HCT116 (cell line): ENCODE results near the gene ARHGAP40. TPM values are rescaled to one million over a fixed set of nuclear protein-coding genes. Genes with fewer than 3 reads are reported as not detected.

Source experiments
- ATAC-seq: fragments of 200-7000 bp; cut with Tn5 transposase; 2 replicates; pipeline ENCODE4 v1.9.1; 2020; ENCODE audit warnings: mild to moderate bottlenecking, moderate library complexity
- BruUV-seq: library from RNA; stranded (reverse); fragments of 400-500 nt; replicated peaks from 2 replicates; lab custom pipeline; 2021; lab: Mats Ljungman, UMichigan
- CTCF ChIA-PET: fragments of 300-600 bp; sonication (Branson Sonifier 250); formaldehyde crosslinking; loops from one replicate; lab custom pipeline; 2021; ENCODE audit warnings: antibody characterized with exemption; lab: Charles Lee
- POLR2A ChIA-PET: fragments of 300-600, 350-600 bp; sonication (Branson Sonifier 250); formaldehyde crosslinking; loops from one replicate; lab custom pipeline; 2021; ENCODE audit warnings: antibody characterized with exemption; lab: Charles Lee
- RAD21 ChIA-PET, 2 experiments: fragments of 300-600 bp; sonication (Branson Sonifier 250); formaldehyde crosslinking; loops; one replicate each; lab custom pipeline; 2023; ENCODE audit warnings: low total read pairs in 2 of 2; ENCODE audit not compliant: uncharacterized antibody in 2 of 2, unreplicated experiment in 2 of 2, low non-redundant PET in 1 of 2; lab: Charles Lee
- DNase-seq: peaks from one replicate; pipeline ENCODE4 v3.0.0-alpha.2; 2010; ENCODE audit warnings: low read depth, low spot score
- H2AFZ ChIP-seq: fragments of 200-600 bp; shearing (Covaris generic), sonication (generic); 2 replicates; pipeline ENCODE4 v1.6.1; 2017; ENCODE audit warnings: low read depth, mixed run types, mixed read lengths, antibody characterized with exemption, low read length; ENCODE audit not compliant: poor library complexity, severe bottlenecking
- H3K27ac ChIP-seq: 2 replicates; pipeline ENCODE4 v1.5.1; 2012; ENCODE audit warnings: low read depth, low read length
- H3K27me3 ChIP-seq: fragments of 200-600 bp; sonication (generic); 2 replicates; pipeline ENCODE4 v1.6.1; 2016; ENCODE audit warnings: mixed run types, low read length, mixed read lengths; ENCODE audit not compliant: insufficient read depth
- H3K36me3 ChIP-seq, 2 experiments: fragments of 200-500 bp in 1 of 2; fragments of 200-600 bp in 1 of 2; sonication (Bioruptor generic) in 1 of 2; sonication (generic) in 1 of 2; 2 replicates each; pipeline versions ENCODE4 v1.5.1 to v1.6.1; 2014 to 2016; ENCODE audit warnings: low read length in 2 of 2, inconsistent platforms in 1 of 2, mixed read lengths in 1 of 2, mixed run types in 1 of 2; ENCODE audit not compliant: insufficient read depth in 2 of 2, control insufficient read depth in 1 of 2
- H3K4me1 ChIP-seq, 2 experiments: fragments of 200-600 bp in 1 of 2; sonication (generic) in 1 of 2; 2 replicates each; pipeline versions ENCODE4 v1.5.1 to v1.6.1; 2012 to 2017; ENCODE audit warnings: low read length in 2 of 2, inconsistent platforms in 1 of 2, mild to moderate bottlenecking in 1 of 2, mixed read lengths in 1 of 2, mixed run types in 1 of 2, moderate library complexity in 1 of 2; ENCODE audit not compliant: insufficient read depth in 2 of 2, control insufficient read depth in 1 of 2
- H3K4me2 ChIP-seq: fragments of 200-600 bp; sonication (generic); 2 replicates; pipeline ENCODE4 v1.6.1; 2017; ENCODE audit warnings: mixed run types, low read length, mixed read lengths
- H3K4me3 ChIP-seq, 2 experiments: fragments of 200-600 bp in 1 of 2; sonication (generic) in 1 of 2; replicated peaks in 1 of 2; 2 replicates each; pipeline ENCODE4 v1.5.1; 2011 to 2016; ENCODE audit warnings: low read length in 2 of 2, control low read depth in 1 of 2, low read depth in 1 of 2, mild to moderate bottlenecking in 1 of 2, mixed read lengths in 1 of 2, mixed run types in 1 of 2
- H3K79me2 ChIP-seq: fragments of 200-600 bp; sonication (generic); 2 replicates; pipeline ENCODE4 v1.6.1; 2017; ENCODE audit warnings: mild to moderate bottlenecking, mixed run types, low read length, moderate library complexity, mixed read lengths; ENCODE audit not compliant: insufficient read depth
- H3K9ac ChIP-seq: fragments of 200-600 bp; sonication (generic); 2 replicates; pipeline ENCODE4 v1.6.1; 2016; ENCODE audit warnings: low read length, mixed read lengths
- H3K9me2 ChIP-seq: fragments of 200-600 bp; sonication (generic), shearing (Covaris generic); 2 replicates; pipeline ENCODE4 v1.6.1; 2017; ENCODE audit warnings: mixed run types, mild to moderate bottlenecking, moderate library complexity; ENCODE audit not compliant: insufficient read depth
- H3K9me3 ChIP-seq, 2 experiments: fragments of 200-500 bp in 1 of 2; fragments of 200-600 bp in 1 of 2; sonication (Bioruptor generic) in 1 of 2; sonication (generic) in 1 of 2; 2 replicates each; pipeline ENCODE4 v1.6.1; 2014 to 2017; ENCODE audit warnings: low read length in 2 of 2, mixed read lengths in 2 of 2, inconsistent platforms in 1 of 2, low read depth in 1 of 2, mild to moderate bottlenecking in 1 of 2, mixed run types in 1 of 2, moderate library complexity in 1 of 2; ENCODE audit not compliant: control insufficient read depth in 1 of 2, insufficient read depth in 1 of 2
- H4K20me1 ChIP-seq: fragments of 200-600 bp; sonication (generic), shearing (Covaris generic); 2 replicates; pipeline ENCODE4 v1.6.1; 2017; ENCODE audit warnings: mixed run types, mild to moderate bottlenecking, moderate library complexity; ENCODE audit not compliant: insufficient read depth
- CEBPB ChIP-seq: IDR thresholded peaks from 2 replicates; pipeline ENCODE4 v1.6.1; 2012; ENCODE audit warnings: low read depth
- EGR1 ChIP-seq: IDR thresholded peaks from 2 replicates; pipeline ENCODE4 v1.6.1; 2012; ENCODE audit warnings: low read depth
- EZH2phosphoT487 ChIP-seq: fragments of 200-600 bp; IDR thresholded peaks from 2 replicates; pipeline ENCODE4 v1.6.1; 2018; ENCODE audit warnings: antibody characterized with exemption, borderline replicate concordance
- RAD21 ChIP-seq: IDR thresholded peaks from 2 replicates; pipeline ENCODE4 v1.6.1; 2012; ENCODE audit warnings: low read depth, mild to moderate bottlenecking
- SRF ChIP-seq: IDR thresholded peaks from 2 replicates; pipeline ENCODE4 v1.6.1; 2012; ENCODE audit warnings: low read depth
- YY1 ChIP-seq: IDR thresholded peaks from 2 replicates; pipeline ENCODE4 v1.6.1; 2011; ENCODE audit warnings: low read length, low read depth, moderate library complexity, mild to moderate bottlenecking; ENCODE audit not compliant: insufficient replicate concordance; ENCODE audit errors: extremely low read depth
- intact Hi-C: fragments of 100-400 bp; cut with micrococcal nuclease; formaldehyde crosslinking; loops from 2 replicates; pipeline ENCODE4 v1.10.0; 2022
- total RNA-seq: library from RNA; stranded (reverse); gene quantifications from one replicate; pipeline ENCODE4 v1.2.1, GENCODE V29; 2021; ENCODE audit not compliant: unreplicated experiment
- TF ChIP-seq, protein P1 (sequence below): IDR thresholded peaks from 2 replicates; pipeline ENCODE4 v1.6.1; 2012
- TF ChIP-seq, protein P2 (sequence below): IDR thresholded peaks from 2 replicates; pipeline ENCODE4 v1.6.1; 2012; ENCODE audit warnings: low read depth

ARHGAP40 gene
- total RNA-seq, 1 experiment from 2014 or later, result 3.4 TPM

DNA sequence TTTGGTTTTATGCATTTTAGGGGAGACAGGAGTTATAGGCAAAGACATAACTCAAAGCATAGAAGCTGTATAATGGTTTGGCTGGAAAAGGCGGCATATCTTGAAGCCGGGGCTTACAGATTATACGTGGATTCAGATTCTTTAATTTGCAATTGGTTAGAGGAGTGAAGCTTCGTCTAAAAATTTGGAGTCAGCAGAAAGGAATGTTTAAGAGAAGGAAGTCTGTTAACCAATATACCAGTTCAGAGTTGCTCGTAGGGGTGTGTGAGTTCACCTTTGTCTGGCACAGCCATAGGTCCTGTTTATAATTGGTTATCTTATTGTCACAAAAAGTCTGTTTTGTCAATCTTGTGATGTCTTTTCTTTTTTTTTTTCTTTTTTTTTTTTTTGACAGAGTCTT, 8.9 kb downstream of the ARHGAP40 start:
- no peaks in the 10 kb centered on the region for H3K9me3 ChIP-seq
- no peaks in the 10 kb centered on the region for H3K4me1 ChIP-seq
- H3K9me2 ChIP-seq, result no peaks in the 10 kb centered on the region
- no peak overlapping the region for H2AFZ ChIP-seq
- no peak overlapping the region for H3K4me3 ChIP-seq
- H3K36me3 ChIP-seq, result no peaks in the 10 kb centered on the region
- CTCF ChIA-PET, result no interaction called here
- TF ChIP-seq, protein P1, sequence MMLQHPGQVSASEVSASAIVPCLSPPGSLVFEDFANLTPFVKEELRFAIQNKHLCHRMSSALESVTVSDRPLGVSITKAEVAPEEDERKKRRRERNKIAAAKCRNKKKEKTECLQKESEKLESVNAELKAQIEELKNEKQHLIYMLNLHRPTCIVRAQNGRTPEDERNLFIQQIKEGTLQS, result no peak
- TF ChIP-seq YY1 (no peak), SRF (no peak), EZH2phosphoT487 (no peak), RAD21 (no peak), EGR1 (no peak), CEBPB (no peak)
- TF ChIP-seq, protein P2, sequence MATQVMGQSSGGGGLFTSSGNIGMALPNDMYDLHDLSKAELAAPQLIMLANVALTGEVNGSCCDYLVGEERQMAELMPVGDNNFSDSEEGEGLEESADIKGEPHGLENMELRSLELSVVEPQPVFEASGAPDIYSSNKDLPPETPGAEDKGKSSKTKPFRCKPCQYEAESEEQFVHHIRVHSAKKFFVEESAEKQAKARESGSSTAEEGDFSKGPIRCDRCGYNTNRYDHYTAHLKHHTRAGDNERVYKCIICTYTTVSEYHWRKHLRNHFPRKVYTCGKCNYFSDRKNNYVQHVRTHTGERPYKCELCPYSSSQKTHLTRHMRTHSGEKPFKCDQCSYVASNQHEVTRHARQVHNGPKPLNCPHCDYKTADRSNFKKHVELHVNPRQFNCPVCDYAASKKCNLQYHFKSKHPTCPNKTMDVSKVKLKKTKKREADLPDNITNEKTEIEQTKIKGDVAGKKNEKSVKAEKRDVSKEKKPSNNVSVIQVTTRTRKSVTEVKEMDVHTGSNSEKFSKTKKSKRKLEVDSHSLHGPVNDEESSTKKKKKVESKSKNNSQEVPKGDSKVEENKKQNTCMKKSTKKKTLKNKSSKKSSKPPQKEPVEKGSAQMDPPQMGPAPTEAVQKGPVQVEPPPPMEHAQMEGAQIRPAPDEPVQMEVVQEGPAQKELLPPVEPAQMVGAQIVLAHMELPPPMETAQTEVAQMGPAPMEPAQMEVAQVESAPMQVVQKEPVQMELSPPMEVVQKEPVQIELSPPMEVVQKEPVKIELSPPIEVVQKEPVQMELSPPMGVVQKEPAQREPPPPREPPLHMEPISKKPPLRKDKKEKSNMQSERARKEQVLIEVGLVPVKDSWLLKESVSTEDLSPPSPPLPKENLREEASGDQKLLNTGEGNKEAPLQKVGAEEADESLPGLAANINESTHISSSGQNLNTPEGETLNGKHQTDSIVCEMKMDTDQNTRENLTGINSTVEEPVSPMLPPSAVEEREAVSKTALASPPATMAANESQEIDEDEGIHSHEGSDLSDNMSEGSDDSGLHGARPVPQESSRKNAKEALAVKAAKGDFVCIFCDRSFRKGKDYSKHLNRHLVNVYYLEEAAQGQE, result no peak
- H3K79me2 ChIP-seq, result no peaks in the 10 kb centered on the region
- no peak for DNase-seq
- H3K4me2 ChIP-seq, result no peak overlapping the region
- no peaks in the 10 kb centered on the region for H3K27me3 ChIP-seq
- no peak overlapping the region for H3K27ac ChIP-seq
- no peaks in the 10 kb centered on the region; the same call in 1 of the 2 replicates for H4K20me1 ChIP-seq
- RAD21 ChIA-PET, result no interaction called here
- no TSS peak for BruUV-seq
- POLR2A ChIA-PET, result no interaction called here
- intact Hi-C loops, result no loop called here
- no peak for ATAC-seq
- no peak overlapping the region for H3K9ac ChIP-seq
